Breast epithelium (tissue), 4 donors: ENCODE data around the gene MPDZ. TPM values are rescaled to one million over a fixed set of nuclear protein-coding genes. Genes with fewer than 3 reads are reported as not detected.

Experiments
- DNase-seq, 2 donors: peaks; one replicate each; pipeline ENCODE4 v3.0.0-alpha.2; 2019; ENCODE audit warnings: low spot score in 2 of 2
- H3K27ac ChIP-seq, 2 donors: fragments of 200-600 bp; sonication (generic) in 1 of 2; one replicate each; pipeline ENCODE4 v1.5.1; 2016 to 2019; ENCODE audit warnings: mild to moderate bottlenecking in 1 of 2
- H3K27me3 ChIP-seq, 2 donors: fragments of 200-600 bp; sonication (generic) in 1 of 2; one replicate each; pipeline versions ENCODE4 v1.5.1 to v1.6.0; 2017 to 2019; ENCODE audit warnings: control low read depth in 1 of 2, mild to moderate bottlenecking in 1 of 2
- H3K36me3 ChIP-seq: fragments of 200-600 bp; one replicate; pipeline ENCODE4 v1.5.1; 2019
- H3K4me1 ChIP-seq, 2 donors: fragments of 200-600 bp; sonication (generic); one replicate each; pipeline ENCODE4 v1.5.1; 2016 to 2019; ENCODE audit warnings: control low read depth in 1 of 2
- H3K4me3 ChIP-seq, 3 donors: fragments of 200-600 bp; sonication (generic); 1 replicate in 2 of 3; 2 replicates in 1 of 3; pipeline ENCODE4 v1.5.1; 2016 to 2019; ENCODE audit warnings: mild to moderate bottlenecking in 3 of 3, moderate library complexity in 2 of 3
- H3K9me3 ChIP-seq, 2 donors: fragments of 200-600 bp; sonication (generic) in 1 of 2; one replicate each; pipeline ENCODE4 v1.5.1; 2016 to 2019; ENCODE audit warnings: control low read depth in 1 of 2
- CTCF ChIP-seq, 3 donors: fragments of 450-650 bp; IDR thresholded peaks; one replicate each; pipeline ENCODE4 v1.5.1; 2016 to 2017; ENCODE audit warnings: antibody characterized with exemption in 3 of 3, mild to moderate bottlenecking in 3 of 3, moderate library complexity in 3 of 3
- POLR2A ChIP-seq: fragments of 450-650 bp; IDR thresholded peaks from one replicate; pipeline ENCODE4 v1.6.1; 2016; ENCODE audit warnings: antibody characterized with exemption, mild to moderate bottlenecking, moderate library complexity
- POLR2AphosphoS5 ChIP-seq, 3 donors: sonication (generic); formaldehyde crosslinking; IDR thresholded peaks; one replicate each; pipeline ENCODE4 v1.6.1; 2017; ENCODE audit warnings: antibody characterized with exemption in 3 of 3
- intact Hi-C: fragments of 100-400 bp; cut with DNase I; formaldehyde crosslinking; loops from one replicate; pipeline ENCODE4 v1.15.1; 2023; ENCODE audit warnings: low total_unique reads
- total RNA-seq, 3 donors: library from RNA; depleted of rRNA; stranded (reverse); fragments of >200 nt; gene quantifications; one replicate each; pipeline ENCODE4 v1.1.0, GENCODE V29; 2016

Gene MPDZ
- total RNA-seq, 3 donors from 2014 or later, result 44.2 to 63.1 (median 61.0) TPM

- intact Hi-C loops, result no loop called here
- TF ChIP-seq POLR2A, result no peak
- no peak for TF ChIP-seq POLR2AphosphoS5 (IDR thresholded peaks at IDR 0.05)
- no peak for TF ChIP-seq CTCF (IDR thresholded peaks at IDR 0.05)
- DNase-seq, result no peak
- Histone ChIP-seq H3K9me3 (no peaks in the 10 kb centered on the region), H3K27ac (no peak overlapping the region), H3K4me3 (no peak overlapping the region), H3K4me1 (no peaks in the 10 kb centered on the region), H3K27me3 (no peaks in the 10 kb centered on the region), H3K36me3 (peaks cover 8% of the 10 kb centered on the region)
Measured at GRCh38 chr9:13221741-13222140, 57.8 kb downstream of the MPDZ start.

- H3K4me3 ChIP-seq, result no peak overlapping the region
- no peaks in the 10 kb centered on the region for H3K4me1 ChIP-seq
- intact Hi-C loops, result no loop called here
- no peak overlapping the region for H3K27ac ChIP-seq
- TF ChIP-seq POLR2AphosphoS5 (IDR thresholded peaks at IDR 0.05) (no peak), CTCF (IDR thresholded peaks at IDR 0.05) (no peak)
- H3K36me3 ChIP-seq, result peaks cover 8% of the 10 kb centered on the region
- no peaks in the 10 kb centered on the region for H3K27me3 ChIP-seq
- no peak for DNase-seq
- no peaks in the 10 kb centered on the region for H3K9me3 ChIP-seq
Measured at GRCh38 chr9:13220837-13221236, 58.7 kb downstream of the MPDZ start.

- H3K4me3 ChIP-seq, result no peak overlapping the region
- no peak for TF ChIP-seq POLR2A
- TF ChIP-seq CTCF (IDR thresholded peaks at IDR 0.05), result no peak
- TF ChIP-seq POLR2AphosphoS5 (IDR thresholded peaks at IDR 0.05), result no peak
- intact Hi-C loops, result no loop called here
- no peak for DNase-seq
- no peaks in the 10 kb centered on the region for H3K9me3 ChIP-seq
- H3K27ac ChIP-seq, result no peak overlapping the region
- peaks cover 8% of the 10 kb centered on the region for H3K36me3 ChIP-seq
- H3K27me3 ChIP-seq, result no peaks in the 10 kb centered on the region
- no peaks in the 10 kb centered on the region for H3K4me1 ChIP-seq
Measured at GRCh38 chr9:13215791-13216554, 63.5 kb downstream of the MPDZ start.

GRCh38 chr9:13213998-13214397 lies 65.5 kb downstream of the MPDZ start:
- Histone ChIP-seq H3K4me1 (no peaks in the 10 kb centered on the region), H3K27me3 (no peaks in the 10 kb centered on the region), H3K9me3 (no peaks in the 10 kb centered on the region), H3K4me3 (no peak overlapping the region), H3K36me3 (no peaks in the 10 kb centered on the region), H3K27ac (no peak overlapping the region)
- TF ChIP-seq POLR2A (no peak), POLR2AphosphoS5 (IDR thresholded peaks at IDR 0.05) (no peak), CTCF (IDR thresholded peaks at IDR 0.05) (no peak)
- intact Hi-C loops, result no loop called here
- no peak for DNase-seq

- intact Hi-C loops, result no loop called here
- DNase-seq, result no peak
- no peaks in the 10 kb centered on the region for H3K4me1 ChIP-seq
- no peak for TF ChIP-seq POLR2AphosphoS5 (IDR thresholded peaks at IDR 0.05)
- peak in 1 of 3 donors; percentile 21 for TF ChIP-seq CTCF (IDR thresholded peaks at IDR 0.05)
- no peaks in the 10 kb centered on the region for H3K27me3 ChIP-seq
- no peak overlapping the region for H3K4me3 ChIP-seq
- H3K27ac ChIP-seq, result no peak overlapping the region
- no peaks in the 10 kb centered on the region for H3K36me3 ChIP-seq
- no peaks in the 10 kb centered on the region for H3K9me3 ChIP-seq
Measured at GRCh38 chr9:13213337-13213736, 66.2 kb downstream of the MPDZ start.
